GM21360 (cell line): ENCODE results near the gene UTF1.
"Not testable (repeated sequence)": the region's sequence is repeated elsewhere in the genome, so short reads cannot be mapped to it uniquely, and the experiment has no call there.

Experiments
- ATAC-seq: cut with Tn5 transposase; IDR thresholded peaks from one replicate; pipeline ENCODE4 v1.9.1; 2021; ENCODE audit warnings: mild to moderate bottlenecking, moderate library complexity; ENCODE audit not compliant: unreplicated experiment

UTF1 gene

GRCh38 chr10:133208466-133208865, 21.6 kb upstream of the UTF1 start:
- ATAC-seq, result no peak

- ATAC-seq, result no peak
These were observed 20.9 kb upstream of the UTF1 start for GRCh38 chr10:133209117-133209516.

- no peak for ATAC-seq
These were observed 20.4 kb upstream of the UTF1 start for GRCh38 chr10:133209641-133210040.

GRCh38 chr10:133210398-133211140, 19.4 kb upstream of the UTF1 start:
- ATAC-seq, result no peak

GRCh38 chr10:133211141-133211830, 18.7 kb upstream of the UTF1 start:
- ATAC-seq, result no peak

- ATAC-seq, result no peak
These were observed 17.8 kb upstream of the UTF1 start for GRCh38 chr10:133211959-133212852.

GRCh38 chr10:133212853-133213494, 17.0 kb upstream of the UTF1 start:
- no peak for ATAC-seq

- ATAC-seq, result no peak
These were observed 16.2 kb upstream of the UTF1 start for GRCh38 chr10:133213641-133214467.

- no peak for ATAC-seq
These were observed 15.3 kb upstream of the UTF1 start for GRCh38 chr10:133214468-133215410.

GRCh38 chr10:133215586-133215985, 14.4 kb upstream of the UTF1 start:
- no peak for ATAC-seq

GRCh38 chr10:133216776-133217175, 13.2 kb upstream of the UTF1 start:
- no peak for ATAC-seq

GRCh38 chr10:133217800-133218589, 12.0 kb upstream of the UTF1 start:
- ATAC-seq, result no peak

- no peak for ATAC-seq
These were observed 11.1 kb upstream of the UTF1 start for GRCh38 chr10:133218891-133219290.

- no peak for ATAC-seq
These were observed 10.2 kb upstream of the UTF1 start for GRCh38 chr10:133219782-133220181.

- no peak for ATAC-seq
These were observed 8.7 kb upstream of the UTF1 start for GRCh38 chr10:133221331-133221730.

GRCh38 chr10:133221756-133222155, 8.3 kb upstream of the UTF1 start:
- ATAC-seq, result not testable (repeated sequence)

GRCh38 chr10:133224076-133224475, 5.9 kb upstream of the UTF1 start:
- no peak for ATAC-seq

GRCh38 chr10:133224756-133225372, 5.2 kb upstream of the UTF1 start:
- no peak for ATAC-seq
